T-helper 22 cell (primary cell): ENCODE data around the gene TMPRSS2.
"Not testable (repeated sequence)": the region's sequence is repeated elsewhere in the genome, so short reads cannot be mapped to it uniquely, and the experiment has no call there.

Experiments used
- DNase-seq: peaks from one replicate; pipeline ENCODE4 v3.0.0-alpha.2; 2020; ENCODE audit warnings: low read depth

TMPRSS2 gene

DNA sequence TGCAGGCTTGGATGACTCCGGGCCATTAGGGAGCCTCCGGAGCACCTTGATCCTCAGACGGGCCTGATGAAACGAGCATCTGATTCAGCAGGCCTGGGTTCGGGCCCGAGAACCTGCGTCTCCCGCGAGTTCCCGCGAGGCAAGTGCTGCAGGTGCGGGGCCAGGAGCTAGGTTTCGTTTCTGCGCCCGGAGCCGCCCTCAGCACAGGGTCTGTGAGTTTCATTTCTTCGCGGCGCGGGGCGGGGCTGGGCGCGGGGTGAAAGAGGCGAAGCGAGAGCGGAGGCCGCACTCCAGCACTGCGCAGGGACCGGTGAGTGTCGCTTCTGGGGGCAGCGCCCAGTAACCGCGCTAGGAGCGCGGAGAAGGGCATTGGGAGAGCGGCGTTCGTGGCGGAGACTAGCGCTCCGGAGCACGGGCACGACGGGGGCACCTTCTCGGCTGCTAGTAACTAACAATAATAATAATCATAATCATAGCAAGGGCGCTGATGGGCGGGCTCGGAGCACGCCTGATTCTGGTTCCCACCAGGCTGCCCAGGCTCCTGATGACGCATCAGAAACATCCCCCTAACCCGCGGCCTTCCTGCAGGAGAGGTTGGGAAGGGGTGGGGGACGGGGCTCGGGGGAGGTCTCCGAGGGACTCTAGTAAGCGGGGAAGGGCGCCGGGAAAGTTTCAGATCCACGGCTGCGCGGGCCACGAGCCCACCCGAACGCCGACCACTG is 81.8 kb downstream of the TMPRSS2 start, which contains the start of gene MX1:
MX1 (plus strand) TSS at position 286 of the 722 bp plus-strand sequence. CDS start 5,832 bp downstream, outside the sequence.
- peak; percentile 64 for DNase-seq

DNA sequence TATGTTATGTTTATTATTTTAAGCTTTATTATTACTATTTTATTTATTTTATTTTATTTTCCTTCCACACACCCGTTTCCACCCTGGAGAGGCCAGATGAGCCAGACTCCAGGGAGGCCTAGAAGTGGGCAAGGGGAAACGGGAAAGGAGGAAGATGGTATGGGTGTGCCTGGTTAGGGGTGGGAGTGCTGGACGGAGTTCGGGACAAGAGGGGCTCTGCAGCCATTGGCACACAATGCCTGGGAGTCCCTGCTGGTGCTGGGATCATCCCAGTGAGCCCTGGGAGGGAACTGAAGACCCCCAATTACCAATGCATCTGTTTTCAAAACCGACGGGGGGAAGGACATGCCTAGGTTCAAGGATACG is 82.4 kb downstream of the TMPRSS2 start:
- DNase-seq, result no peak

DNA sequence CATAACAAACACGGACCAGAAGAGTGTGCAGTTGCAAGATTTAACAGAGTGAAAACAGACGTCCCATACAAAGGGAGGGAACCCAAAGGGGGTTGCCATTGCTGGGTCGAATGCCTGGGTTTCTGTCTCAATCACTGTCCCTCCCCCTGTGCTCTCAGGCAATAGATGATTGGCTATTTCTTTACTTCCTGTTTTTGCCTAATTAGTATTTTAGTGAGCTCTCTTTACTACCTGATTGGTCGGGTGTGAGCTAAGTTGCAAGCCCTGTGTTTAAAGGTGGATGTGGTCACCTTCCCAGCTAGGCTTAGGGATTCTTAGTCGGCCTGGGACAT is 84.7 kb downstream of the TMPRSS2 start:
- DNase-seq, result not testable (repeated sequence)

DNA sequence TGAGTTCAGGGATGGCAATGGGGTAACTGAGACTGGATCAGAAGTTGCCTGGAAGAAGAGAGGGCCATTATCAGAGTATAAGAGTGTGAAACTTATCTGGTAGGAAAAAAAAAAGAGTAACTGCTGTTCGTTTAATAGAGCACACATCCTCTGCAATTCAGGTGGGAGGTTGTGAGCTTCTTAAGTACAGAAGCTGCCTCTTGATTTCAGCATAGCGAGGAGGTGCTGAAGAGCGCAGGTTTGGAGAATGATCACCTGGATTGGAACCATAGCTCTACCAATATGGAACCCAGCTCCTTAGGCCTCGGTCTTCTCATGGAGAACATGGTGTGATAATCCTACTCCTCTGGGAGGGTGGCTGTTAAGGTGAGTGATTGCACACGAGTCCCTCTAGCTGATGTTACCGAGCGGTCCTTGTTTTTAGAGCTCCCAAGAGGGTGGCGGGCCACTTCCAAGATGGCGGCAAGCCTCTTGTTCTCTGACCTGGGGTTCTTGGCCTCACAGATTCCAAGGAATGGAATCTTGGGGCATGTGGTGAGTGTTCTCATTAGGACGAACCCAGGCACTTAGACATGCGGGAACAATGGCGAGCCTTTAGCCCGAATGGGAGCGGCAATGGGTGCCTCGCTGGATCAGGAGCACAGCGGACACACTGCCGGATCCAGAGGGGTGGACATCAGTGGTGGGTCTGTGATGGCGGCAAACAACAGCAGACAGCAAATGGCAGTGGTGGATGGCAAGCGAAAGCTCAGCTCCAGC is 85.2 kb downstream of the TMPRSS2 start:
- no peak for DNase-seq

DNA sequence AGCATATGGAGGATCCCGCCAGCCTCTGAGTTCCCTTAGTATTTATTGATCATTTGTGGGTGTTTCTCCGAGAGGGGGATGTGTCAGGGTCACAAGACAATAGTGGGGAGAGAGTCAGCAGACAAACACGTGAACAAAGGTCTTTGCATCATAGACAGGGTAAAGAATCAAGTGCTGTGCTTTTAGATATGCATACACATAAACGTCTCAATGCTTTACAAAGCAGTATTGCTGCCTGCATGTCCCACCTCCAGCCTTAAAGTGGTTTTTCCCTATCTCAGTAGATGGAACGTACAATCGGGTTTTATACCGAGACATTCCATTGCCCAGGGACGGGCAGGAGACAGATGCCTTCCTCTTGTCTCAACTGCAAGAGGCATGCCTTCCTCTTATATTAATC is 87.0 kb downstream of the TMPRSS2 start:
- not testable (repeated sequence) for DNase-seq

DNA sequence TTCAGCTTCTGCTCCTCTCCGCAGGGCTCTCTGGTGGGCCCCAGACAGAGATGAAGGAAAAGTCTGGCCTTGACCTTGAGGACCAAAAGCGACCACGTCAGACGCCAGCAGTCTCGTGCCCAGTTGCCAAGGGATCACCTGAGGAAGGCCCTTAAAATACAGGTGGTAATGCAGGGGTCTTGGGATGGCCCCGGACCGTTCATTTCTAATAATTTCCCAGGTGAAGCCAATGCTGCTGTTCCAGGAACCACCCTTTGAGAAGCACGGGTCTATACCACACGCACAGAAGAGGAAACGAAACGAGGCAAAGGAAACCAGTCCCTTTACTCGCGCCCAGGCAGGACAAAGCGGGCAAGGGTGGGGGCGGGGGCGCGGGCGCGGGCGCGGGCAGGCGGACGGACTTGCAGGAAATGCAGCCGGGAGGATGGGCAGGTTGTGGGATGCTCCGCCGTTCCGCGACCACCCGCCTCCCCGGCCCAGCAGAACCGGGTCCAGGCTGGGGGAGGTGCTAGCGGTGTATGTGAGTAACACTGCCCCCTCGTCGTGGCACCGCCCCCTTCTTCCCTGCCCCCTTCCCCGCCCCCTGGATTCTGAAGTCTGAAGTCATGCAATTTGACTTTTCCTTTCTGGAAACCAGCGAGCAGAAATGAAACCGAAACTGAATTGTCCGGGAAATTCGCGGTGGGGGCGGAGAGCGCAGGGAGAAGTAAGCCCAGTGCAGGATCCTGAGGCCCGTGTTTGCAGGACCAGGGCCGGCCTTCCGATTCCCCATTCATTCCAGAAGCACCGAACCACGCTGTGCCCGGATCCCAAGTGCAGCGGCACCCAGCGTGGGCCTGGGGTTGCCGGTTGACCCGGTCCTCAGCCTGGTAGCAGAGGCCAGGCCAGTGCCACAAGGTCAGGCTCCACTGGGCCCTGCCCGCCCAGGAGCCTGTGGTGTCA is 87.8 kb downstream of the TMPRSS2 start:
- DNase-seq, result peak; percentile 30

DNA sequence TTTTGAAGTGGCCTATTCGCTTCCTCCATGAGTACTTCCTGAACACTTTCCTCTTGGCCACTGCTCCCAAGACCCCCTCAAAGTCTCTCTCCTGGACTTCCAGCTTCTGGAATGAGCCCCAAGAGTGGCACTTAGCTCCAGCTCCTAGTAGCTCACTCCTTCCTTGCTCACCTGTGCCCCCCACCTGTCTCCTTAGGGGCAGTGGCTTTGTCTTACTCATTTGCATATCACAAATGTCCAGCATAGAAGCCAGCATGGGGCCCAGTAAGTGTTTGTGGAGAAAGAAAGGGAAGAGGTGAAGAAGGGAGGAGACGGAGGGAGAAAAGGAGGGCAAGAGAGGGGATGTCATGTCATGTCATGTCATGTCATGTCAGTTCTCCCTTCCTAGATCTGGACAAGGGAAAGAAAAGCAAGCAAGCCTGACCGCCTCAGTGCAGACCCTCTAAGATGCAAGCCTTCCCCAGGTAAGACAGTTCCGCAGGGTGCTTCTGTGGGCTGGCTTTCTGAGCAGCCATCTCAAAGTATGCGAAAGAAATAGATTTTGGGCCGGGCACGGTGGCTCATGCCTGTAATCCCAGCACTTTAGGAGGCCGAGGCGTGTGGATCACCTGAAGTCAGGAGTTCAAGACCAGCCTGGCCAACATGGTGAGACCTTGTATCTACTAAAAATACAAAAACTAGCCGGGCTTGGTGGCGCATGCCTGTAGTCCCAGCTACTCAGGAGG is 88.8 kb downstream of the TMPRSS2 start:
- DNase-seq, result no peak

DNA sequence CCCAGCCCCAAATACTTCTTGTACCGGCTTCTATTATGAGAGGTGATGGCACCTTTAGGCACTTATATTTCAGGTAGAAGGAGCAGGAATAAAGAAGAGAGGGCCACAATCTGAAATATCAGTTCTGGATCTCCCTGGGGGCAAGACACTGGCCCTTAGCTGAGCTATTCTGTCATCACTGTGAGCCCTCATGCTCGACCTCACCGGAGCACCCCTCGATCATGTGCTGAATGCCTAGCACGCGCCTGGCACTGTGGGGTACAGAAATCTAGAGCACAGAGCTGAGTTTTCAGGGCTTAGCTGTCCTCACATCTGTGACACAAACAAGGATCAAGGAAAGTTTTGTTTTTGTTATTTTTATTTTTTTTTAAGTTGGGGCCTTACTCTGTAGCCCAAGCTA is 89.6 kb downstream of the TMPRSS2 start:
- DNase-seq, result no peak

DNA sequence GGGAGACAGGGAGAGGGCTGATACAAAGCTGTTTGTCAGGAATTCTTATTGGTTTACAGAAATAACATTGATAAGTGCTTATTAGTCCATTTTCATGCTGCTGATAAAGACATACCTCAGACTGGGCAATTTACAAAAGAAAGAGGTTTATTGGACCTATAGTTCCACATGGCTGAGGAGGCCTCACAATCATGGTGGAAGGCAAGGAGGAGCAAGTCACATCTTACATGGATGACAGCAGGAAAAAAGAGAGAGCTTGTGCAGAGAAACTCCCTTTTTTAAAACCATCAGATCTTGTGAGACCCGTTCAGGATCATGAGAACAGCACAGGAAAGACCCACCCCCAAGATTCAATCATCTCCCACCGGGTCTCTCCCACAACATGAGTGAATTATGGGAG is 90.5 kb downstream of the TMPRSS2 start:
- DNase-seq, result not testable (repeated sequence)
